MCF 10A (cell line): ENCODE measurements around the gene MRE11. TPM values are rescaled to one million over a fixed set of nuclear protein-coding genes. Genes with fewer than 3 reads are reported as not detected.

Source experiments
- BruUV-seq: library from RNA; stranded (reverse); fragments of 400-500 nt; replicated peaks from 2 replicates; lab custom pipeline; 2021; lab: Mats Ljungman, UMichigan
- CTCF ChIA-PET: fragments of 300-600 bp; sonication (Branson Sonifier 250); formaldehyde crosslinking; extraction: SDS; loops from one replicate; lab custom pipeline; 2021; ENCODE audit warnings: antibody characterized with exemption, inconsistent platforms; lab: Yijun Ruan, JAX
- POLR2A ChIA-PET: fragments of 300-600, 350-650 bp; sonication (Branson Sonifier 250); formaldehyde crosslinking; extraction: SDS; loops from one replicate; lab custom pipeline; 2020; ENCODE audit warnings: antibody characterized with exemption, inconsistent platforms; lab: Yijun Ruan, JAX
- DNase-seq: peaks from one replicate; pipeline ENCODE4 v3.0.0-alpha.2; 2018; ENCODE audit not compliant: unreplicated experiment
- H3K27ac Mint-ChIP-seq: one replicate; pipeline ENCODE4 v1.8.0; 2022; ENCODE audit warnings: mild to moderate bottlenecking, low read depth, mixed read lengths; ENCODE audit not compliant: unreplicated experiment
- H3K27me3 Mint-ChIP-seq: one replicate; pipeline ENCODE4 v1.8.0; 2022; ENCODE audit warnings: mixed read lengths; ENCODE audit not compliant: insufficient read depth, unreplicated experiment
- H3K36me3 Mint-ChIP-seq: one replicate; pipeline ENCODE4 v1.8.0; 2022; ENCODE audit warnings: mild to moderate bottlenecking, moderate library complexity, mixed read lengths; ENCODE audit not compliant: insufficient read depth, unreplicated experiment
- H3K4me1 Mint-ChIP-seq: one replicate; pipeline ENCODE4 v1.8.0; 2022; ENCODE audit warnings: mixed read lengths; ENCODE audit not compliant: insufficient read depth, unreplicated experiment
- H3K4me3 Mint-ChIP-seq: one replicate; pipeline ENCODE4 v1.8.0; 2022; ENCODE audit warnings: mild to moderate bottlenecking, moderate library complexity, mixed read lengths; ENCODE audit not compliant: unreplicated experiment
- H3K9me3 Mint-ChIP-seq: one replicate; pipeline ENCODE4 v1.8.0; 2022; ENCODE audit warnings: mixed read lengths; ENCODE audit not compliant: unreplicated experiment
- CTCF ChIP-seq: fragments of 200-600 bp; IDR thresholded peaks from one replicate; pipeline ENCODE4 v1.8.0; 2022; ENCODE audit warnings: antibody characterized with exemption, mild to moderate bottlenecking; ENCODE audit not compliant: unreplicated experiment
- intact Hi-C: fragments of 100-400 bp; cut with micrococcal nuclease; formaldehyde crosslinking; loops from 2 replicates; pipeline ENCODE4 v1.14.1; 2022
- total RNA-seq: library from RNA; stranded (reverse); gene quantifications from 2 replicates; pipeline ENCODE4 v1.2.3, GENCODE V29; 2022

MRE11 gene
- total RNA-seq, 1 experiment from 2014 or later = 13.2 TPM

DNA sequence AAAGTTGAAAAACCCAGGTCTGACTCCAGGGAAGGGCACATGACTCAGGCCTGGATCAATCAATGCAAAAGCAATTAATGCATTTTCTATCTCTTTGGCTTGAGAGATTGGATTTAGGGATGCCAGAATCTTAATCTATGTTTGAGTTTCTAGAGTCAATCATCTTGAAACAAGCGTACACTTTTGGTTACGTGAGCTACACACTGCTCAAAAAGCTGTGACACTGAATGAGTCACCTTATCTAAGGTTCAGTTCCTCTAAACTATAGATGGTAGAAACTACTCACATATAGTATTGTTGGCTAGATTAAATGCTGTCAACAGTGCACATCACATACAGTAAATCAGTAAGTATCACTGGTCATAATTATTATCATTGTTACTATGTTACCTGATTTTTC lies 24.2 kb downstream of the MRE11 start:
- Mint-ChIP-seq H3K4me1 (no peaks in the 10 kb centered on the region), H3K27ac (no peak overlapping the region), H3K36me3 (peaks cover 45% of the 10 kb centered on the region), H3K4me3 (no peak overlapping the region), H3K27me3 (no peaks in the 10 kb centered on the region), H3K9me3 (no peaks in the 10 kb centered on the region)
- POLR2A ChIA-PET = no interaction called here
- DNase-seq = no peak
- CTCF ChIA-PET = interaction anchor here (0.7 kb wide), 1 partner anchor 547 kb away, joined by 3 read pairs; no protein-coding TSS in a partner anchor
- intact Hi-C loops = no loop called here
- TF ChIP-seq CTCF = no peak
- BruUV-seq = no TSS peak

DNA sequence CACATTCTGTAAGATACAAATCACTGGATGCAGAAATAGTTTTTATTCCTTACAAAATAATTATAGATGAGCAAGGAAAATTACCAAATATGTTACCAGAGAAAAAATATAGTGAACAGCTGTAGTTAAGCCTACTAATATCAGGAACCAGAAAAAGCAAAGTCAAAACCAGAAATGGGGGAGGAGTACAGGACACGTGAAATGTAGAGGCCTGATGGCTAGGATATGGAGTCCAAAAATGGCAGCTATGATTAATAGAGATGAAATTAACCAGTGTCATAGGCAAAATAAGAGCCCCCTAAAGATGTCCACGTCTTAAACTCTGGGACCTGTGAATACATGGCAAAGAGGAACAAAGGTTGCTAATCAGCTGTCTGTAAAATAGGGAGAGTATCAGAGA lies 34.1 kb downstream of the MRE11 start:
- intact Hi-C loops = no loop called here
- H3K27ac Mint-ChIP-seq = no peak overlapping the region
- H3K36me3 Mint-ChIP-seq = peaks cover 31% of the 10 kb centered on the region
- no peaks in the 10 kb centered on the region for H3K27me3 Mint-ChIP-seq
- DNase-seq = no peak
- CTCF ChIA-PET = no interaction called here
- no peaks in the 10 kb centered on the region for H3K4me1 Mint-ChIP-seq
- no TSS peak for BruUV-seq
- H3K4me3 Mint-ChIP-seq = no peak overlapping the region
- no peaks in the 10 kb centered on the region for H3K9me3 Mint-ChIP-seq
- no peak for TF ChIP-seq CTCF
- POLR2A ChIA-PET = interaction anchor here (0.9 kb wide), 1 partner anchor 8 kb away, joined by 4 read pairs; no protein-coding TSS in a partner anchor

GRCh38 chr11:94457118-94458029 lies 36.3 kb downstream of the MRE11 start:
- no peak for TF ChIP-seq CTCF
- no peak for DNase-seq
- Mint-ChIP-seq H3K27ac (no peak overlapping the region), H3K4me3 (no peak overlapping the region), H3K36me3 (peaks cover 31% of the 10 kb centered on the region), H3K4me1 (no peaks in the 10 kb centered on the region), H3K27me3 (no peaks in the 10 kb centered on the region), H3K9me3 (no peaks in the 10 kb centered on the region)
- POLR2A ChIA-PET = interaction anchor here (0.9 kb wide), 1 partner anchor 37 kb away, joined by 3 read pairs; the partner anchor contains the start of genes ANKRD49 and MRE11
- no TSS peak for BruUV-seq
- CTCF ChIA-PET = interaction anchor here (0.7 to 2.0 kb wide), 4 partner anchors 23 to 562 kb away, joined by 3 to 8 read pairs (median 4); no protein-coding TSS in a partner anchor
- intact Hi-C loops = no loop called here

GRCh38 chr11:94455861-94456260 lies 37.8 kb downstream of the MRE11 start:
- Mint-ChIP-seq H3K4me3 (no peak overlapping the region), H3K4me1 (no peaks in the 10 kb centered on the region), H3K27me3 (no peaks in the 10 kb centered on the region), H3K27ac (no peak overlapping the region), H3K9me3 (no peaks in the 10 kb centered on the region), H3K36me3 (peaks cover 17% of the 10 kb centered on the region)
- ChIA-PET CTCF (no interaction called here), POLR2A (no interaction called here)
- BruUV-seq = no TSS peak
- no peak for TF ChIP-seq CTCF
- intact Hi-C loops = no loop called here
- DNase-seq = peak; percentile 3
